Measurements from ENCODE around the gene ERP27.

ERP27 gene

GRCh38 chr12:14959463-14959862 lies 21.1 kb upstream of the ERP27 start:
- no peak for DNase-seq

GRCh38 chr12:14959126-14959440 lies 20.7 kb upstream of the ERP27 start:
- DNase-seq, result peak; percentile 25

GRCh38 chr12:14958361-14959125 lies 20.2 kb upstream of the ERP27 start:
- DNase-seq, result peak; percentile 12

GRCh38 chr12:14957551-14958168 lies 19.3 kb upstream of the ERP27 start:
- DNase-seq, result no peak

GRCh38 chr12:14956905-14957304 lies 18.6 kb upstream of the ERP27 start:
- no peak for DNase-seq

GRCh38 chr12:14956024-14956891 lies 17.9 kb upstream of the ERP27 start:
- peak; percentile 10 for DNase-seq

GRCh38 chr12:14954269-14954668 lies 15.9 kb upstream of the ERP27 start:
- DNase-seq, result no peak

GRCh38 chr12:14953752-14954151 lies 15.4 kb upstream of the ERP27 start:
- no peak for DNase-seq

GRCh38 chr12:14952299-14952921 lies 14.1 kb upstream of the ERP27 start:
- DNase-seq, result peak; percentile 54

- no peak for DNase-seq
Measured at GRCh38 chr12:14951851-14952250, 13.5 kb upstream of the ERP27 start.

- DNase-seq, result peak; percentile 9
Measured at GRCh38 chr12:14950982-14951746, 12.8 kb upstream of the ERP27 start.

- DNase-seq, result no peak
Measured at GRCh38 chr12:14950421-14950820, 12.1 kb upstream of the ERP27 start.

GRCh38 chr12:14949631-14950030 lies 11.3 kb upstream of the ERP27 start:
- no peak for DNase-seq

GRCh38 chr12:14948672-14949071 lies 10.3 kb upstream of the ERP27 start:
- DNase-seq, result peak; percentile 53

- DNase-seq, result no peak
Measured at GRCh38 chr12:14946861-14947260, 8.5 kb upstream of the ERP27 start.

- no peak for DNase-seq
Measured at GRCh38 chr12:14946162-14946561, 7.8 kb upstream of the ERP27 start.

- DNase-seq, result no peak
Measured at GRCh38 chr12:14942196-14942931, 4.0 kb upstream of the ERP27 start.

- no peak for DNase-seq
Measured at GRCh38 chr12:14941369-14941768, 3.0 kb upstream of the ERP27 start.

- DNase-seq, result no peak
Measured at GRCh38 chr12:14937689-14938088, 648 bp downstream of the ERP27 start.

GRCh38 chr12:14937014-14937413 lies 1.3 kb downstream of the ERP27 start:
- DNase-seq, result no peak

- peak; percentile 18 for DNase-seq
Measured at GRCh38 chr12:14936224-14936861, 2.0 kb downstream of the ERP27 start.

All from effector CD4-positive, alpha-beta T cell (primary cell).